HepG2 (cell line): ENCODE measurements around the gene IFT88. TPM values are rescaled to one million over a fixed set of nuclear protein-coding genes. Genes with fewer than 3 reads are reported as not detected.

ENCODE experiments used
- CENPX ChIP-seq: sonication (generic); formaldehyde crosslinking; IDR thresholded peaks from 2 replicates; pipeline ENCODE4 v1.9.0; 2021; ENCODE audit warnings: mild to moderate bottlenecking, missing genetic modification reagents, moderate library complexity
- ESRRA ChIP-seq: sonication (generic); formaldehyde crosslinking; IDR thresholded peaks from 2 replicates; pipeline ENCODE4 v1.5.1; 2020; ENCODE audit warnings: mild to moderate bottlenecking, low read depth, missing genetic modification reagents
- FOXP1 ChIP-seq, 2 experiments: fragments of 450-650 bp in 1 of 2; IDR thresholded peaks; 2 replicates each; pipeline ENCODE4 v1.6.1; 2017 to 2018; ENCODE audit warnings: antibody characterized with exemption in 1 of 2
- HMGA1 ChIP-seq: sonication (generic); formaldehyde crosslinking; conservative IDR thresholded peaks from 2 replicates; pipeline ENCODE4 v1.4.0; 2020; ENCODE audit warnings: missing genetic modification reagents
- KLF12 ChIP-seq: sonication (generic); formaldehyde crosslinking; IDR thresholded peaks from 2 replicates; pipeline ENCODE4 v1.4.0; 2020; ENCODE audit warnings: missing genetic modification reagents, borderline replicate concordance
- KLF15 ChIP-seq: sonication (generic); formaldehyde crosslinking; IDR thresholded peaks from 2 replicates; pipeline ENCODE4 v1.8.1; 2023; ENCODE audit warnings: borderline replicate concordance, mild to moderate bottlenecking, inconsistent platforms, missing genetic modification reagents, mixed read lengths
- KLF6 ChIP-seq: IDR thresholded peaks from 2 replicates; pipeline ENCODE4 v1.8.0; 2016; ENCODE audit warnings: missing biosample characterization, missing genetic modification reagents
- MZF1 ChIP-seq: sonication (generic); formaldehyde crosslinking; IDR thresholded peaks from 2 replicates; pipeline ENCODE4 v1.8.1; 2023; ENCODE audit warnings: mild to moderate bottlenecking, missing genetic modification reagents, borderline replicate concordance
- NRL ChIP-seq: sonication (generic); formaldehyde crosslinking; IDR thresholded peaks from 2 replicates; pipeline ENCODE4 v1.5.0; 2020; ENCODE audit warnings: missing genetic modification reagents, mild to moderate bottlenecking, moderate library complexity, borderline replicate concordance
- PCBP1 ChIP-seq: fragments of 200-400 bp; formaldehyde crosslinking; IDR thresholded peaks from 2 replicates; pipeline ENCODE4 v1.6.1; 2017; ENCODE audit warnings: mild to moderate bottlenecking, low read depth, low read length, borderline replicate concordance
- RXRA ChIP-seq: sonication (generic); formaldehyde crosslinking; IDR thresholded peaks from 2 replicates; pipeline ENCODE4 v1.5.1; 2020; ENCODE audit warnings: missing genetic modification reagents
- SIX4 ChIP-seq: sonication (generic); formaldehyde crosslinking; IDR thresholded peaks from 2 replicates; pipeline ENCODE4 v1.4.0; 2020; ENCODE audit warnings: missing genetic modification reagents
- SRSF9 ChIP-seq: fragments of 200-400 bp; formaldehyde crosslinking; IDR thresholded peaks from 2 replicates; pipeline ENCODE4 v1.6.1; 2018; ENCODE audit warnings: borderline replicate concordance, mild to moderate bottlenecking, low read depth, low read length; ENCODE audit not compliant: insufficient read depth, poor library complexity, severe bottlenecking
- TCF7L2 ChIP-seq: IDR thresholded peaks from 2 replicates; pipeline ENCODE4 v1.6.1; 2011; ENCODE audit warnings: mild to moderate bottlenecking, low read depth, low read length, moderate library complexity
- ZNF567 ChIP-seq: sonication (generic); formaldehyde crosslinking; IDR thresholded peaks from 2 replicates; pipeline ENCODE4 v1.8.1; 2023; ENCODE audit warnings: mild to moderate bottlenecking, missing genetic modification reagents, borderline replicate concordance
- ZNF672 ChIP-seq: sonication (generic); formaldehyde crosslinking; IDR thresholded peaks from 2 replicates; pipeline ENCODE4 v1.8.1; 2022; ENCODE audit warnings: missing genetic modification reagents
- ZNF775 ChIP-seq: sonication (generic); formaldehyde crosslinking; IDR thresholded peaks from 2 replicates; pipeline ENCODE4 v1.4.0; 2020; ENCODE audit warnings: missing genetic modification reagents, mild to moderate bottlenecking, moderate library complexity, borderline replicate concordance
- polyA plus RNA-seq, 8 experiments: library from polyadenylated mRNA; depleted of rRNA in 3 of 8; stranded (reverse) in 7 of 8; unstranded in 1 of 8; fragments of >200 nt; fragmentation: Illumina TruSeq in 4 of 8; extraction: Trizol in 4 of 8; gene quantifications; 2 replicates each; pipeline versions ENCODE4 v1.2.1 to v1.2.3, GENCODE V29; 2011 to 2016; ENCODE audit warnings: low read depth in 4 of 8, missing spikeins in 1 of 8, mixed read lengths in 1 of 8; ENCODE audit not compliant: insufficient read depth in 1 of 8
- total RNA-seq, 5 experiments: library from RNA; depleted of rRNA; stranded (reverse); fragments of >200 nt; fragmentation: Illumina TruSeq; extraction: Trizol; gene quantifications; 2 replicates each; pipeline ENCODE4 v1.2.3, GENCODE V29; 2016; ENCODE audit warnings: low read depth in 1 of 5
- TF ChIP-seq, protein P1 (sequence below): sonication (generic); formaldehyde crosslinking; IDR thresholded peaks from 2 replicates; pipeline ENCODE4 v1.4.0; 2020; ENCODE audit warnings: missing genetic modification reagents, borderline replicate concordance
- TF ChIP-seq, protein P2 (sequence below): IDR thresholded peaks from 2 replicates; pipeline ENCODE4 v1.6.1; 2018; ENCODE audit warnings: missing genetic modification reagents
- TF ChIP-seq, protein P3 (sequence below): sonication (generic); IDR thresholded peaks from 2 replicates; pipeline ENCODE4 v1.6.1; 2016; ENCODE audit warnings: low read depth, borderline replicate concordance
- TF ChIP-seq, protein P4 (sequence below): sonication (generic); formaldehyde crosslinking; IDR thresholded peaks from 2 replicates; pipeline ENCODE4 v1.4.0; 2020; ENCODE audit warnings: mild to moderate bottlenecking, missing genetic modification reagents, borderline replicate concordance
- TF ChIP-seq, protein P5 (sequence below): sonication (generic); formaldehyde crosslinking; IDR thresholded peaks from 2 replicates; pipeline ENCODE4 v1.4.0; 2020; ENCODE audit warnings: mild to moderate bottlenecking, missing genetic modification reagents

The IFT88 gene
- total and polyA plus RNA-seq, 2 of the 13 experiments (the other 11 are each of a cell fraction or from before 2014, with no cell fraction given) = 8.4 to 19.9 TPM

DNA sequence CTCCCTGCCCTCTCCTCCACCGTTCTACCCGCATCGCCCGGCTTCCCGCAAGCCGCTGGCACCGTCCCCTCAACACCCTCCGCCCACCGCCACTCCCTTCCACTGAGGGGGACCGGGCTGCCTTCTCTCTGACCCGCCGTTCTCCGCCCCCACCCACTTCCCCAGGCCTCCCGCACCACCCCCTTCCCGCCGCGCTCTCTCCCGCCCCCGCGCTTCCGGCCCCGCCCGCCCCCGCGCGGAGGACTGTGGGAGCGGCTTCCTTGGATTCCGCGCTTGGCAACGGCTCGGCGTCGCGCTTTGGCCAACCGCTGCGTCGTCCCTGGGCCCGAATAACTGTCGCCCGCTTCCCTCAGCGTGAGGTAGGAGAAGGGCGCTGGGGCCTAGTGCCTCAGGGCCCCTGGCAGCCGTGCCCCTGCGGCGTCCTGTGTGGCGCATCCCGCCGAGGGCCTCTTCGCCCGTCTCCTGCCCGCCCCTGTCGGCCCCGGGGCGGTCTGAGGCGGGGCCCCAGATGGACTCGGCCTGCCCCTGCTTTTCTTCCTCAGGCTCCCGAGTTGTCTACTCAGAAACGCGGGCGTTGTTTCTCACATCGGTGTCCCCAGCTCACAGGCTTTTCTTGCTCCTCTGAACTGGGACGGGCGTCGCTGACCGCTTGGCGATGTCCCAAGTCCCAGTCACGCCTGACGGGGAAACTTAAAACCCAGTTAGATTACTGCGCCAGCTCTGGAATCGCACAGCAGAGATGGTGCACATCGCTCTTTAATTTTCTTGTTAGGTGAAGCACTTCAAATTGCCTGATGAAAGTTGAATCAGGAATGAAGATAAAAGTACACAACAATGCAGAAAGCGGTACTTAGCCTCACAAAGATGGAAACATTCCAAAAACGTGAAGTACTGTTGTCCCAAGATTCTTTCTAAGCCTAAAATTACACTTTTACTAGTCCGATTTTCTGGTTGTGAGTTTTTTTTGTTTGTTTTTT lies at the start of gene IFT88 (continued):
- TF ChIP-seq ESRRA (CRISPR knock-in tag) (no peak), HMGA1 (CRISPR knock-in tag) (no peak), SRSF9 (no peak), KLF15 (CRISPR knock-in tag) (no peak; the same call in 1 of the 2 replicates), KLF6 (CRISPR knock-in tag) (no peak), MZF1 (no peak), KLF12 (CRISPR knock-in tag) (no peak), ZNF672 (CRISPR knock-in tag) (0 out of 2 replicates have a peak, but pooled peaks have one; percentile 62), RXRA (CRISPR knock-in tag) (0 out of 2 replicates have a peak, but pooled peaks have one; percentile 28), NRL (CRISPR knock-in tag) (no peak), FOXP1 (IDR thresholded peaks at IDR 0.05) (no peak), FOXP1 (CRISPR knock-in tag; IDR thresholded peaks at IDR 0.05) (0 out of 2 replicates have a peak, but pooled peaks have one; percentile 2), TCF7L2 (no peak), ZNF567 (CRISPR knock-in tag) (0 out of 2 replicates have a peak, but pooled peaks have one; percentile 30), PCBP1 (no peak), CENPX (CRISPR knock-in tag) (no peak), SIX4 (CRISPR knock-in tag) (peak; percentile 35; the same call in 1 of the 2 replicates), ZNF775 (CRISPR knock-in tag) (no peak)
- TF ChIP-seq, protein P1, sequence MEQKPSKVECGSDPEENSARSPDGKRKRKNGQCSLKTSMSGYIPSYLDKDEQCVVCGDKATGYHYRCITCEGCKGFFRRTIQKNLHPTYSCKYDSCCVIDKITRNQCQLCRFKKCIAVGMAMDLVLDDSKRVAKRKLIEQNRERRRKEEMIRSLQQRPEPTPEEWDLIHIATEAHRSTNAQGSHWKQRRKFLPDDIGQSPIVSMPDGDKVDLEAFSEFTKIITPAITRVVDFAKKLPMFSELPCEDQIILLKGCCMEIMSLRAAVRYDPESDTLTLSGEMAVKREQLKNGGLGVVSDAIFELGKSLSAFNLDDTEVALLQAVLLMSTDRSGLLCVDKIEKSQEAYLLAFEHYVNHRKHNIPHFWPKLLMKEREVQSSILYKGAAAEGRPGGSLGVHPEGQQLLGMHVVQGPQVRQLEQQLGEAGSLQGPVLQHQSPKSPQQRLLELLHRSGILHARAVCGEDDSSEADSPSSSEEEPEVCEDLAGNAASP = no peak; the same call in 1 of the 2 replicates
- TF ChIP-seq, protein P2, sequence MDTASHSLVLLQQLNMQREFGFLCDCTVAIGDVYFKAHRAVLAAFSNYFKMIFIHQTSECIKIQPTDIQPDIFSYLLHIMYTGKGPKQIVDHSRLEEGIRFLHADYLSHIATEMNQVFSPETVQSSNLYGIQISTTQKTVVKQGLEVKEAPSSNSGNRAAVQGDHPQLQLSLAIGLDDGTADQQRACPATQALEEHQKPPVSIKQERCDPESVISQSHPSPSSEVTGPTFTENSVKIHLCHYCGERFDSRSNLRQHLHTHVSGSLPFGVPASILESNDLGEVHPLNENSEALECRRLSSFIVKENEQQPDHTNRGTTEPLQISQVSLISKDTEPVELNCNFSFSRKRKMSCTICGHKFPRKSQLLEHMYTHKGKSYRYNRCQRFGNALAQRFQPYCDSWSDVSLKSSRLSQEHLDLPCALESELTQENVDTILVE (CRISPR knock-in tag) = no peak
- TF ChIP-seq, protein P3, sequence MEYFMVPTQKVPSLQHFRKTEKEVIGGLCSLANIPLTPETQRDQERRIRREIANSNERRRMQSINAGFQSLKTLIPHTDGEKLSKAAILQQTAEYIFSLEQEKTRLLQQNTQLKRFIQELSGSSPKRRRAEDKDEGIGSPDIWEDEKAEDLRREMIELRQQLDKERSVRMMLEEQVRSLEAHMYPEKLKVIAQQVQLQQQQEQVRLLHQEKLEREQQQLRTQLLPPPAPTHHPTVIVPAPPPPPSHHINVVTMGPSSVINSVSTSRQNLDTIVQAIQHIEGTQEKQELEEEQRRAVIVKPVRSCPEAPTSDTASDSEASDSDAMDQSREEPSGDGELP = no peak
- TF ChIP-seq, protein P4, sequence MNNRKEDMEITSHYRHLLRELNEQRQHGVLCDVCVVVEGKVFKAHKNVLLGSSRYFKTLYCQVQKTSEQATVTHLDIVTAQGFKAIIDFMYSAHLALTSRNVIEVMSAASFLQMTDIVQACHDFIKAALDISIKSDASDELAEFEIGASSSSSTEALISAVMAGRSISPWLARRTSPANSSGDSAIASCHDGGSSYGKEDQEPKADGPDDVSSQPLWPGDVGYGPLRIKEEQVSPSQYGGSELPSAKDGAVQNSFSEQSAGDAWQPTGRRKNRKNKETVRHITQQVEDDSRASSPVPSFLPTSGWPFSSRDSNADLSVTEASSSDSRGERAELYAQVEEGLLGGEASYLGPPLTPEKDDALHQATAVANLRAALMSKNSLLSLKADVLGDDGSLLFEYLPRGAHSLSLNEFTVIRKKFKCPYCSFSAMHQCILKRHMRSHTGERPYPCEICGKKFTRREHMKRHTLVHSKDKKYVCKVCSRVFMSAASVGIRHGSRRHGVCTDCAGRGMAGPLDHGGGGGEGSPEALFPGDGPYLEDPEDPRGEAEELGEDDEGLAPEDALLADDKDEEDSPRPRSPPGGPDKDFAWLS = no peak
- TF ChIP-seq, protein P5, sequence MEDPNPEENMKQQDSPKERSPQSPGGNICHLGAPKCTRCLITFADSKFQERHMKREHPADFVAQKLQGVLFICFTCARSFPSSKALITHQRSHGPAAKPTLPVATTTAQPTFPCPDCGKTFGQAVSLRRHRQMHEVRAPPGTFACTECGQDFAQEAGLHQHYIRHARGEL (CRISPR knock-in tag) = no peak
